Karpas-422 (cell line): Measurements from ENCODE around the gene RMC1. TPM values are rescaled to one million over a fixed set of nuclear protein-coding genes. Genes with fewer than 3 reads are reported as not detected.
"Not testable (repeated sequence)": the region's sequence is repeated elsewhere in the genome, so short reads cannot be mapped to it uniquely, and the experiment has no call there.

Source experiments
- DNase-seq: peaks from one replicate; pipeline ENCODE4 v3.0.0-alpha.2; 2015
- H2AFZ ChIP-seq: fragments of 200-600 bp; sonication (generic); 2 replicates; pipeline ENCODE4 v1.6.1; 2014; ENCODE audit warnings: antibody characterized with exemption, low read length, mixed read lengths
- H3K27ac ChIP-seq: fragments of 200-600 bp; sonication (generic); 2 replicates; pipeline ENCODE4 v1.5.1; 2014; ENCODE audit warnings: mild to moderate bottlenecking, low read length, moderate library complexity
- H3K27me3 ChIP-seq: fragments of 200-600 bp; sonication (generic); 2 replicates; pipeline ENCODE4 v1.6.1; 2014; ENCODE audit warnings: low read length, mixed read lengths
- H3K36me3 ChIP-seq: fragments of 200-600 bp; sonication (generic); 2 replicates; pipeline ENCODE4 v1.6.1; 2014; ENCODE audit warnings: low read length, mixed read lengths; ENCODE audit not compliant: insufficient read depth
- H3K4me1 ChIP-seq: fragments of 200-600 bp; sonication (generic); 2 replicates; pipeline ENCODE4 v1.6.1; 2014; ENCODE audit warnings: mild to moderate bottlenecking, low read length, mixed read lengths
- H3K4me2 ChIP-seq: fragments of 200-600 bp; sonication (generic); 2 replicates; pipeline ENCODE4 v1.6.1; 2014; ENCODE audit warnings: low read length, low read depth, mild to moderate bottlenecking; ENCODE audit not compliant: poor library complexity, severe bottlenecking
- H3K4me3 ChIP-seq: fragments of 200-600 bp; sonication (generic); 2 replicates; pipeline ENCODE4 v1.5.1; 2014; ENCODE audit warnings: mild to moderate bottlenecking, antibody characterized with exemption, low read length, mixed read lengths
- H3K79me2 ChIP-seq: fragments of 200-600 bp; sonication (generic); 2 replicates; pipeline ENCODE4 v1.6.1; 2014; ENCODE audit warnings: mild to moderate bottlenecking, low read length, mixed read lengths
- H3K9ac ChIP-seq: fragments of 200-600 bp; sonication (generic); 2 replicates; pipeline ENCODE4 v1.6.0; 2014; ENCODE audit warnings: low read length
- H3K9me2 ChIP-seq: fragments of 200-600 bp; sonication (generic), shearing (Covaris generic); replicated peaks from 2 replicates; pipeline ENCODE4 v1.6.0; 2014; ENCODE audit warnings: mild to moderate bottlenecking, low read length, moderate library complexity; ENCODE audit not compliant: insufficient read depth
- H3K9me3 ChIP-seq: fragments of 300-700, 200-600 bp; sonication (generic); 2 replicates; pipeline ENCODE4 v1.6.1; 2014; ENCODE audit warnings: low read length, mixed read lengths
- H4K20me1 ChIP-seq: fragments of 200-600 bp; sonication (generic); 2 replicates; pipeline ENCODE4 v1.6.1; 2014; ENCODE audit warnings: mild to moderate bottlenecking, antibody characterized with exemption, low read length, low read depth; ENCODE audit not compliant: insufficient read depth
- total RNA-seq: library from RNA; depleted of rRNA; stranded (reverse); fragments of >200 nt; shearing (Covaris generic); gene quantifications from 2 replicates; pipeline ENCODE4 v1.2.3, GENCODE V29; 2014; ENCODE audit warnings: low replicate concordance

The RMC1 gene
- total RNA-seq, 1 experiment from 2014 or later, result 57.7 TPM

GRCh38 chr18:23572570-23572969 lies 69.3 kb downstream of the RMC1 start:
- Histone ChIP-seq H3K9me2 (no peaks in the 10 kb centered on the region), H3K27me3 (no peaks in the 10 kb centered on the region), H3K9me3 (no peaks in the 10 kb centered on the region), H3K36me3 (peaks cover 39% of the 10 kb centered on the region), H3K79me2 (peaks cover 35% of the 10 kb centered on the region), H3K9ac (no peak overlapping the region), H2AFZ (no peak overlapping the region), H3K4me1 (peaks cover 18% of the 10 kb centered on the region), H3K27ac (no peak overlapping the region), H3K4me2 (no peak overlapping the region), H4K20me1 (no peaks in the 10 kb centered on the region), H3K4me3 (no peak overlapping the region)
- DNase-seq, result no peak

GRCh38 chr18:23573020-23573419 lies 69.7 kb downstream of the RMC1 start:
- peaks cover 35% of the 10 kb centered on the region for H3K79me2 ChIP-seq
- H3K4me3 ChIP-seq, result no peak overlapping the region
- no peaks in the 10 kb centered on the region for H3K9me2 ChIP-seq
- no peak overlapping the region for H3K4me2 ChIP-seq
- H3K36me3 ChIP-seq, result peaks cover 37% of the 10 kb centered on the region; the same call in 1 of the 2 replicates
- no peaks in the 10 kb centered on the region for H3K27me3 ChIP-seq
- H3K4me1 ChIP-seq, result peaks cover 18% of the 10 kb centered on the region
- no peaks in the 10 kb centered on the region for H3K9me3 ChIP-seq
- H3K27ac ChIP-seq, result no peak overlapping the region
- H3K9ac ChIP-seq, result no peak overlapping the region
- H2AFZ ChIP-seq, result no peak overlapping the region
- no peak for DNase-seq
- H4K20me1 ChIP-seq, result no peaks in the 10 kb centered on the region

- Histone ChIP-seq H3K27ac (no peak overlapping the region), H3K9me3 (no peaks in the 10 kb centered on the region), H3K79me2 (peaks cover 43% of the 10 kb centered on the region), H3K27me3 (no peaks in the 10 kb centered on the region), H4K20me1 (no peaks in the 10 kb centered on the region), H3K4me2 (no peak overlapping the region), H2AFZ (no peak overlapping the region), H3K36me3 (peaks cover 29% of the 10 kb centered on the region; the same call in 1 of the 2 replicates), H3K4me1 (peaks cover 18% of the 10 kb centered on the region), H3K9me2 (no peaks in the 10 kb centered on the region), H3K4me3 (no peak overlapping the region), H3K9ac (no peak overlapping the region)
- no peak for DNase-seq
These were observed 70.5 kb downstream of the RMC1 start for GRCh38 chr18:23573626-23574431.

- no peak overlapping the region for H3K4me3 ChIP-seq
These were observed 71.4 kb downstream of the RMC1 start for GRCh38 chr18:23574611-23575308.

GRCh38 chr18:23575309-23575651 lies 72.0 kb downstream of the RMC1 start:
- H3K9ac ChIP-seq, result no peak overlapping the region
- H3K27me3 ChIP-seq, result no peaks in the 10 kb centered on the region
- H3K79me2 ChIP-seq, result peaks cover 56% of the 10 kb centered on the region
- no peak overlapping the region for H3K4me3 ChIP-seq
- no peaks in the 10 kb centered on the region for H3K9me2 ChIP-seq
- H3K27ac ChIP-seq, result no peak overlapping the region
- peaks cover 18% of the 10 kb centered on the region for H3K4me1 ChIP-seq
- H4K20me1 ChIP-seq, result no peaks in the 10 kb centered on the region
- H3K4me2 ChIP-seq, result no peak overlapping the region
- H3K36me3 ChIP-seq, result peaks cover 19% of the 10 kb centered on the region; the same call in 1 of the 2 replicates
- DNase-seq, result no peak
- no peaks in the 10 kb centered on the region for H3K9me3 ChIP-seq
- H2AFZ ChIP-seq, result no peak overlapping the region

More at GRCh38 chr18:23574611-23575308, 71.4 kb downstream of the RMC1 start:
- H3K36me3 ChIP-seq, result peaks cover 24% of the 10 kb centered on the region; the same call in 1 of the 2 replicates
- H3K9me3 ChIP-seq, result no peaks in the 10 kb centered on the region
- no peaks in the 10 kb centered on the region for H3K9me2 ChIP-seq
- H3K4me2 ChIP-seq, result no peak overlapping the region
- no peak for DNase-seq
- peaks cover 51% of the 10 kb centered on the region for H3K79me2 ChIP-seq
- no peaks in the 10 kb centered on the region for H3K27me3 ChIP-seq
- no peak overlapping the region for H3K9ac ChIP-seq
- peaks cover 18% of the 10 kb centered on the region for H3K4me1 ChIP-seq
- no peaks in the 10 kb centered on the region for H4K20me1 ChIP-seq
- H3K27ac ChIP-seq, result no peak overlapping the region
- H2AFZ ChIP-seq, result no peak overlapping the region

- not testable (repeated sequence) for DNase-seq, H3K4me3 ChIP-seq, H3K9me2 ChIP-seq, H3K27ac ChIP-seq, H3K9ac ChIP-seq, H3K9me3 ChIP-seq, H3K4me2 ChIP-seq, H3K36me3 ChIP-seq, H2AFZ ChIP-seq, H3K27me3 ChIP-seq, H4K20me1 ChIP-seq
- Histone ChIP-seq H3K79me2 (peaks cover 76% of the 10 kb centered on the region), H3K4me1 (peaks cover 20% of the 10 kb centered on the region)
These were observed 74.2 kb downstream of the RMC1 start for GRCh38 chr18:23577521-23577920.

- no peak overlapping the region for H2AFZ ChIP-seq
- H3K27me3 ChIP-seq, result no peaks in the 10 kb centered on the region
- H3K27ac ChIP-seq, result no peak overlapping the region
- H3K9me2 ChIP-seq, result no peaks in the 10 kb centered on the region
- peaks cover 20% of the 10 kb centered on the region for H3K4me1 ChIP-seq
- H3K9ac ChIP-seq, result no peak overlapping the region
- H3K36me3 ChIP-seq, result no peaks in the 10 kb centered on the region
- H3K4me2 ChIP-seq, result no peak overlapping the region
- no peaks in the 10 kb centered on the region for H4K20me1 ChIP-seq
- H3K4me3 ChIP-seq, result no peak overlapping the region
- no peak for DNase-seq
- no peaks in the 10 kb centered on the region for H3K9me3 ChIP-seq
- peaks cover 77% of the 10 kb centered on the region for H3K79me2 ChIP-seq
These were observed 74.9 kb downstream of the RMC1 start for GRCh38 chr18:23578067-23578701.
